ENCODE measurements around the gene NLK. TPM values are rescaled to one million over a fixed set of nuclear protein-coding genes. Genes with fewer than 3 reads are reported as not detected.

The NLK gene
- total and polyA plus RNA-seq, 10 of the 15 experiments (the other 5 are each of a cell fraction or from before 2014, with no cell fraction given): 5.0 to 22.9 (median 15.0) TPM

GRCh38 chr17:28166478-28166877 lies 124.0 kb downstream of the NLK start:
- Histone ChIP-seq H4K20me1 (ENCODE audit: control insufficient read depth, insufficient read depth) (no peaks in the 10 kb centered on the region), H3K36me3 (ENCODE audit: control insufficient read depth in 2 of 2, insufficient read depth in 2 of 2, low read length in 1 of 2) (no peaks in the 10 kb centered on the region; a peak in 1 of 4 replicates), H3K9ac (ENCODE audit: control insufficient read depth, insufficient read depth, low read length) (no peak overlapping the region), H3K4me2 (ENCODE audit: control insufficient read depth, insufficient read depth) (no peak overlapping the region), H3K4me3 (no peak overlapping the region), H3K79me2 (ENCODE audit: control insufficient read depth, insufficient read depth, low read length) (no peaks in the 10 kb centered on the region), H3K27ac (ENCODE audit: control insufficient read depth, insufficient read depth) (no peak overlapping the region), H3K27me3 (replicated peaks in 1 of 2; ENCODE audit: control insufficient read depth in 2 of 2, insufficient read depth in 2 of 2, low read length in 1 of 2) (no peaks in the 10 kb centered on the region), H3K4me1 (ENCODE audit: control insufficient read depth, insufficient read depth, low read length) (no peaks in the 10 kb centered on the region), H2AFZ (ENCODE audit: control insufficient read depth, low read depth, low read length) (no peak overlapping the region), H3K9me3 (replicated peaks; ENCODE audit: control insufficient read depth, insufficient read depth, low read length) (no peaks in the 10 kb centered on the region)
- ChIA-PET CTCF (no interaction called here), POLR2A (no interaction called here), RAD21 (ENCODE audit: unreplicated experiment) (no interaction called here), SMC1A (ENCODE audit: uncharacterized antibody, unreplicated experiment) (no interaction called here)
- in situ Hi-C loops (cut with MboI) (no loop called here), intact Hi-C loops (cut with micrococcal nuclease; ENCODE audit: unreplicated experiment) (no loop called here)
- no TSS peak for BruUV-seq (replicated peaks)
- DNase-seq (ENCODE audit: low read depth, low spot score) (no peak), FAIRE-seq (no peak), ATAC-seq (no peak)
- no peak for TF ChIP-seq TBL1XR1 (IDR thresholded peaks at IDR 0.05; ENCODE audit: low read depth, low read length)
- TF ChIP-seq PKNOX1 (IDR thresholded peaks at IDR 0.05): no peak
- TF ChIP-seq GATAD2B (conservative IDR thresholded peaks at IDR 0.05; ENCODE audit: low read depth): no peak
- WGBS (ENCODE audit: insufficient coverage, insufficient replicate concordance, low lambda C conversion rate, missing lambda C conversion rate): 78% methylated on average over 2 of the region's 2 CpGs

- Histone ChIP-seq H3K4me2 (ENCODE audit: control insufficient read depth, insufficient read depth) (no peak overlapping the region), H3K27me3 (replicated peaks in 1 of 2; ENCODE audit: control insufficient read depth in 2 of 2, insufficient read depth in 2 of 2, low read length in 1 of 2) (no peaks in the 10 kb centered on the region), H3K36me3 (ENCODE audit: control insufficient read depth in 2 of 2, insufficient read depth in 2 of 2, low read length in 1 of 2) (peaks cover 0 to 5% of the 10 kb centered on the region in 2 experiments; a peak in 2 of 4 replicates), H3K79me2 (ENCODE audit: control insufficient read depth, insufficient read depth, low read length) (no peaks in the 10 kb centered on the region), H3K4me1 (ENCODE audit: control insufficient read depth, insufficient read depth, low read length) (no peaks in the 10 kb centered on the region), H3K9me3 (replicated peaks; ENCODE audit: control insufficient read depth, insufficient read depth, low read length) (no peaks in the 10 kb centered on the region), H3K9ac (ENCODE audit: control insufficient read depth, insufficient read depth, low read length) (no peak overlapping the region), H3K27ac (ENCODE audit: control insufficient read depth, insufficient read depth) (no peak overlapping the region), H2AFZ (ENCODE audit: control insufficient read depth, low read depth, low read length) (no peak overlapping the region), H4K20me1 (ENCODE audit: control insufficient read depth, insufficient read depth) (no peaks in the 10 kb centered on the region), H3K4me3 (no peak overlapping the region)
- intact Hi-C loops (cut with micrococcal nuclease; ENCODE audit: unreplicated experiment) (no loop called here), in situ Hi-C loops (cut with MboI) (no loop called here)
- DNase-seq (ENCODE audit: low read depth, low spot score): no peak
- BruUV-seq (replicated peaks): no TSS peak
- FAIRE-seq: no peak
- ChIA-PET POLR2A (interaction anchor here (0.7 kb wide), 1 partner anchor 154 kb away, joined by 3 read pairs; no protein-coding TSS in a partner anchor), RAD21 (ENCODE audit: unreplicated experiment) (no interaction called here), CTCF (interaction anchor here (0.6 kb wide), 1 partner anchor 32 kb away, joined by 5 read pairs; no protein-coding TSS in a partner anchor), SMC1A (ENCODE audit: uncharacterized antibody, unreplicated experiment) (no interaction called here)
- ATAC-seq: no peak
- WGBS (ENCODE audit: insufficient coverage, insufficient replicate concordance, low lambda C conversion rate, missing lambda C conversion rate): 94% methylated on average over 3 of the region's 3 CpGs
- TF ChIP-seq SKIL (IDR thresholded peaks at IDR 0.05; ENCODE audit: low read depth, poor library complexity, severe bottlenecking) (no peak), RAD51 (IDR thresholded peaks at IDR 0.05) (no peak), BRCA1 (IDR thresholded peaks at IDR 0.05; ENCODE audit: low read depth, low read length) (no peak), BACH1 (IDR thresholded peaks at IDR 0.05; ENCODE audit: borderline replicate concordance) (no peak), ESRRA (IDR thresholded peaks at IDR 0.05; ENCODE audit: low read length) (no peak), NR2C2 (IDR thresholded peaks at IDR 0.05; ENCODE audit: borderline replicate concordance, control insufficient read depth, insufficient read length, low read depth) (no peak), ZBTB11 (CRISPR knock-in tag; IDR thresholded peaks at IDR 0.05) (no peak)
Measured at GRCh38 chr17:28169621-28170349, 127.3 kb downstream of the NLK start.

Data from GM12878 (cell line).